ENCODE measurements around the gene NADK.
"Not testable (repeated sequence)": the region's sequence is repeated elsewhere in the genome, so short reads cannot be mapped to it uniquely, and the experiment has no call there.

The NADK gene

DNA sequence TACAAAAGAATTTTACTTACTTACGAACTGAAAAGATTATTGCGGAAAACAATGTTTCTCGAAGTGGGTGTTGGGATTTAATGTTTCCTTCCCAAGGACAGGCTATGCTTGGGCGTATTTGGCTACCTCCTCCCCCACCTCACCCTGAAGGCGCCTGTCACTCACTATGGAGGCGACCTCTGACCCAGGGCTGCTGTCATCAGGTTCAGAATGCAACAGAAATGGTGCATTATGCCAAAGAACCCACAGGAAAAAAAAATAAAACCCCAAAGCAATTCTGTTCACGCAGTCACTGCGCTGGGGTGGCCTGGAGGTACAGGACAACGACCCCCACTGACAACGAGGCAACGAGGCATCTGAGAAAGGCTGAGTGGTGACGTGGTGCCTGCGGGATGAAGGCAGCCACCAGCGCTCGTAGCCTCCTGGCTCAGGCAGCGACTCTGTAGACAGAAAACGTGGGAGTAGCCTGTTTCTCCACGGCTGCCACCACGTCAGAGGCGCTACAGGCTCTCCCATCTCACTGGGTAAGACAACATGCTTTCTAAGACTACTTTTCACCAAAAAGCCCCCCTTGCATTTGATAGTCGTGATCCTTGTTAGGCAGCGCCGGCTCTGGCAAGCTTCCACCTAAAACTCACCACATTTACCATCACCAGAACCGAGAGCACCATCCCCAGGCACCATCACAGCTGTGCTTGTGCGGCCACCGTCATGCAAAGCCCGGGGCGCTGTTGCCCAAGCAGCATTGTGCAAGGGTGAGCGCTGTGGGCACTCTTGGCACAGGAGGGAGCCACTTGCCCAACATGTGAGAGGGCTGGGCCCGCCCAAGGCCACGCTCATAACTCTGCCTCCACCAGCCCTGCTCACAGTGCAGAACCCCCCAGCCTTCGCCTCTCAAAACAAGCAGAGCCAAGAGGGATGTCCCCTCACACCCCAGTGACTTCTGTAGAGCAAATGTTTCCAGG is 14.3 kb downstream of the NADK start:
- DNase-seq: no peak

DNA sequence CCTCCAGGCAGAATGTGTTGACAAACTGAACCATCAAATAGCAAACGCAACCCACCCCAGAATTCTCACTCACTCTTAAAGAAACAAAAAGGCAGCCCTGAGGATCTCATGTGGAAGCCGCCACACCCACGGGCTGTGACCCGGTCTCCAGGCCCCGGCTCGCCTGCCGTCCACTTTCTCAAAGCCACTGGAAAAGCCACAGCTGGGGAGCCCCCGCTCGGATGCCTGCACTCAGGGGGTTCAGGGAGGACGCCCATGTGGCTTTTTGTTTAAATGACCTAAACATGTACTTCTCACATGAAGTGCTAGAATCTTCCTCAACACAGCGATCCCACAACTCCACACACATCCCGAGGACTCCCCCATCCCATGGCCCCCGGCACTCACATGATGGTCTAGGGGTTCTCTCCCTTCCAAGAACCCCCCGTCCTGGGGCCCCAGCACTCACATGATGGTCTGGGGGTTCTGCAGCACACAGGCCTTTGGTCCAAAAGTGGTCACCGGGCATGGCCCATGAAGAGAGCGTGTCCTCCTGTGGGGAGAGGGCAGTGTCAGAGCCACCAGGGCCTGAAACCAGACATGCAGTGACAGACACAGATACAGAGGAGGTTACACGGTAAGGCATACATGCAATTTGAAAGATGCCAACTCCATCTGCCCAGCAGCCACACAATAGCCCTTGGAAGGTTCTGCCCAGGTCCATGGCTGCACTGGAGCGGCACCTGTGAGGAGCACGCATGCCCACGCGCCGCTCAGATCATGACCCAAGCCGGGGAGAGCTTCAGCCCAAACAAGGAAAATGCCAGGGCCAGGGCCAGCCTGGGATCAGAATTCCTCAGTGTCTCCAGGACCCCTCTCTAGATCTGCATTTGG is 16.5 kb downstream of the NADK start:
- no peak for DNase-seq

DNA sequence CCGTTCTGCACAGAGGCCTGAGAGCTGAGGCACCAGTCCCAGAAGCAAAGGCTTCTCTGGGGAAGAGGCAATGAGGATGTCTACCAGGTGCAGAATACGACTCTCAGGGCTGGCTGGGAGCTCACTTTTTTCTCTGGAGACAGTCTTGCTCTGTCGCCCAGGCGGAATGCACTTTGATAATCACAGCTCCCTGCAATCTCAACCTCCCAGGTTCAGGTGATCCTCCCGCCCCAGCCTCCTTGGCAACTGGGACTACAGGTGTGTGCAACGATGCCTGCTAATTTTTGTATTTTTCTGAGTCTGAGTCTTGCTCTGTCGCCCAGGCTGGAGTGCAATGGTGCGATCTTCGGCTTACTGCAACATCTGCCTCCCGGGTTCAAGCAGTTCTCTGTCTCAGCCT is 17.6 kb downstream of the NADK start:
- DNase-seq: no peak

DNA sequence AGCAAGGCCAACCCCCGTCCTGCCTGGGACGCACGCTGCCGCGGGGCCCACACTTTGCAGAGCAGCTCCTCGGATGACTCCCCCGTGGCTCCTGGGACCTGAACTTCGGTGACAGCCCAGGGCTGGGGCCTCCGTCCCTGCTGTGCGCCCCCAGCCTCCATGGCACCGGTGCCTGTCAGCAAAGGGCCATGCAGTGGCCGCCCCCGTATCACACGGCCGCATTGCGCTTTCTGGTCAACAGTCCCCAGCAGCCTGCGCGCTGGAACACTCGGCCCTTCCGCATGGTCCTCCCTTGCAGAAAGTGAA is 18.0 kb downstream of the NADK start:
- no peak for DNase-seq

DNA sequence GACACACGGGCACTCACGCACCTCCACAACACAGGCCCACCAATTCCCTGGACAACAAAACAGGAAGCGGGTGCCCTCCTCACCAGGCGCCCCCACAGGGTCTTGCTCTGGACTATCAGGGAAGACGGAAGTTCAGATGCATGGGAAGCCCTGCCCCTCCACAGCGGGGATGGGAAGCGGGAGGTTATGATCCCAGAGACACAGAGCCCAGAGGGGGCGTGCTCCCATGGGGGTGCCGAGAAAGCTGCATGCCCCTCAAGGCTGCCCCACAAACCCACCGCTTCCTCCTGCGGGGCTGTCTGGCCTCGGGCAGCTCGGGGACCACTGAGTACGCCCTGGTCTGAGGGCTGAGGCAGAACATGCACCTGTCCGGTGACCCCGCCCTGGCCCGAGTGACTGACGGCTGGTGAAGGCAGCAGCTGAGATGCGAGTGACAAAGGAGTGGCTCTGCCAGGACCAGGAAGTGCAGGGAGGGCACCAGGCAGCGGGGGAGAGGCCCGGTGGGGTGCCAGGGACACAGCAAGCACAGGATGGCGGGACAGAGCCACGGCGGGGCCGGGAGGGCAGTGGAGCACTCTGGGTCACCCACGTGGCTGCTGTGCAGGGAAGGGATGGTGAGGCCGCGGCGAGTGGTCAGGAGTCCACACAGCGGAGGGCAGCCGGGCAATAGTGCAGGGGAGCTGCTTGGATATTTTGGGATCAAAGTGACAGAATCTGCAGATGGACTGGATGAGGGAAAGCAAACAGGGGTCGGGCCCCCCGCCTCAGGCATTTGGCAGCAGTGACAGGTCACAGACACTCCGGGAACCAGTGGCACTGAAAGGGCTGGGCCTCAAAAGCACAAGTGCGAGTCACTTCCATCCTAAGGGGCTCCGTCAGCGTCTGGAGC is 18.6 kb downstream of the NADK start:
- no peak for DNase-seq

DNA sequence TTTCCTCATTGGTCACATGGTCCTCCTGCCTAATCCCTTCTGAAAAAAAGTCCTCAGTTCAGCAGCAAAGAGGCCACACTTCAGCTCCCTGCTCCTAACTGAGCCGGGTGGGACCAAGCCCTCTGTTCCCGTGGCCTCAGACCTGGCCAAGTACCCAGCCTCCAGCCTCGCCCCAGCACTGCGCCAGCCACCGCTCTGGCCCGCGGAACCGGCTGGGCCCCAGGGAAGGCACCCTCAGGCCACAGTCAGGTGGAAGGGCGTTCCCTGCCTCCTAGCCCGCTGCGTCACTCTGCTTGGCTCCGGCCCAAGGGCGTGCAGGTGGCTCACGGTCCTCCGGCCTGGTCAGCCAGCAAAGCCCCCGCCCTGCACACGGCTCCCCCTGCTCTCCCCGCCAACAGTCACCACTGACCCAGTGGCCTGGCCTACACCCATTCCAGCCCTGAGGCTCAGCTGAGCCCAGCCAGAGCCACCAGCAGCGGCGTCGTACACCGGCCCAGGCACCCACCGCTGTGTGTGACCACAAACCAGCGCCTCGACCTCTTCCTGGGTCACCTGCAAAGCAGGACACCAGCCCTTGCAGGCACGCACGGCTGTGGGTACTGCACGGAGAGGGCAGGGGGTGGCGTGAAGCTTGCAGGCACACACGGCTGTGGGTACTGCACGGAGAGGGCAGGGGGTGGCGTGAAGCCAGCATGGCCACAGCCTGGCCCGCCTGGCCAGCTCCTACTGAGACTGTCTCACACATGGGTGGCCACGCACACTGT is 19.4 kb downstream of the NADK start:
- DNase-seq: no peak

DNA sequence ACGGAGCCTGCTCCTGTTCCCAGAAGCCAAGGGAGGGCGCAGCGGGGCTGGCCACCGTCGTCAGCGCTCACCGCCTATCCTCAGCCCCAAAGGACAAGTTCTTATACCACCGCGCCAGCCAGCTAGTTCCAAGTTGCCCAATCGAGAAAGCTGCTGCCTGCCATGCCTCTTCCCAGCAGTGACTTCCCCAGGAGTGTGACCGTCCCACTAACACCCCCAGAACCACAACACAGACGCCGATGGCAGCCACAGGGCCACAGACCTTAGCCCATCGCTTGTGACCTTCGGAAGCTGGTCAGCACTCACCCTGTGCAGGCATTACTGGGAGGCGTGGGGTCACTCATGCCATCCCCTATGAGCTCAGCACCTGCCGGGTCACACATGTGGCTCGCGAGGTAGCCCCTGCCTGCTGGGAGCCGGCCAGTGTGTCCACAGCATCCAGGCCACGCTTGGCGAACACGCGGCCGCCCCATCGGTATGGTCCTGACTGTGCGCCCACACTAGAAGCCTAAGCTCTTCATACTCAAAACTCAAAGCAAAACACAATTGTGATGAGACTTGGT is 20.1 kb downstream of the NADK start:
- no peak for DNase-seq

DNA sequence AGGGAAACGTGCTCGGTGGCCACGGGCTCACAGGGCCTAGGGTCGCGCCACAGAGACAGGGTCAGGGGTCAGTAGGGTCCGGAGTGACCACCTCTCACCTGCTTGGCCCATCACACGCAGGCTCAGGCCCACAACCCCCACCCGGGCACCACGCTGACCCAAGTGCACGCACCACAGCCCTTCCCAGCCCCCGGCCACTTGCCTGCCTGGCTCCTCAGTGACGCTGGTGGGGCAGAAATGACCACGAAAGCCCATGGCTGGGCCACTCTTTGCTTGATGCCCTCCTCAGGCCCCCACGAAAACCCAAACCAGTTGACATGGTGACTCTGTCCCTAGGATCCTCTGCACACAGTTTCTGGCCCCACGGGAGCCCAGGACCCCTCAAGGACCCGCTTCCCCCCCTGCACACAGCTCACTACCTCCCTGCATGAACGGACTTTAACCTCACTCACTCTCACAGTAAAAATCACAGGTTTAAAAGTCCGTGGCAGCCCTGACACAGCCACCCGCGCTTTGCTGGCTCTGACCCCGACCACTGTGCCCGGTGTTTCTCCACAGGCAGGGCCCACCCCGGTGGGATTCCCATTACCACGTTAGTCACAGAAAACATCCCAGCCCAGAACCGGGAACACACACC is 20.7 kb downstream of the NADK start:
- no peak for DNase-seq

DNA sequence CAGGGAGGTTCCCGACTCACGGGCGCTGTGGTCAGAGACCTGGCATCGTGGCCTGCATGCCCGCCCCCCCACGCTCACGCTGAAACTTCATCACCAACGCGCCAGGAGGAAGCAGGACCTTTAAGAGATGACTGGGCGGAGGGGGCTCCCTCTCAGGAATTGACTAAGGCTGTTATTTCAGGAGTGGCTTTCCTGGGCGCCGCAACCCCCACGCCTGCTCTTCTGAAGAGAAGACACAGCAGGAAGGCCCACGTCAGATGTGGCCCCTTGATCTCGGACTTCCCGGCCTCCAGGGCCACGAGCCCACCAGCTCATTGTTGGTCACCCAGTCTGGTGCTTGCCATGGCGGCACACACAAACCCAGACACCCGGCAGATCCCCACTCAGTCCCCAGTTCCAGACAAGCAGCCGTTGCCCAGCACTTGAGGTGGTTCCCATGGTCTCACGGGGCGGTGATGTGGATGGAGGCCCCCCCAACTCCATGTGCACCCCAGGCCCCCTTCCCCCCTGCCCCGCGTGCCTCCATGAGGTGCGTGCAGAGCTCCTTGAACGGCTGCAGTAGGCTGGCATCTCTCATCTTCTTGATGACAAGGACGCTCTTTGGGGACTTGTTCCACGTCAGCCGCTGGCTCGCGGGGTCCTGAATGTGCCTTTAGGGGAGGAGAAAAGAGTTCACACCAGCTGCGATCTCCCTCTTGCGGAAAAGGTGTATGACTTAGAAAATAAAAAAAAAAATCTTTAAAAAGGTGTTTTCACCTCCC is 21.4 kb downstream of the NADK start:
- no peak for DNase-seq

DNA sequence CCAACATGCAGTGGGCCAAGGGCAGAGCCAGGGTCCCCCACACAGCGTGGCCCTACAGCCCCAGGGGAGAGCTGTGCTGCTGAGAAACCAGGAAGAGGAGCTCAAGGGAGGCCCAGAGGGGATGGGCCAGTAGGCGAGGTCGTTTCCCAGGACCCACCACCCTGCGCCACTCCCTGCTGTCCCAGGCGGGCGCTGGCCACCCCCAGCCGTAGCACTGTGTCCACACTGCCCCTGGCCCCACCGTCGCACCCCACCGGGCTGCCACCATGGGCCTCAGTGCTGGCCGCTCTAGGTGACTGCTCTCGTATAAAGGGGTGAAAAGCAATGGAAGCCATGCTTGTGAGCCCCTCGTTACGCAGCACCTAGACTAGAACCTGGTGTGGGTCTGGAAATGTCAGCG is 22.4 kb downstream of the NADK start:
- no peak for DNase-seq

DNA sequence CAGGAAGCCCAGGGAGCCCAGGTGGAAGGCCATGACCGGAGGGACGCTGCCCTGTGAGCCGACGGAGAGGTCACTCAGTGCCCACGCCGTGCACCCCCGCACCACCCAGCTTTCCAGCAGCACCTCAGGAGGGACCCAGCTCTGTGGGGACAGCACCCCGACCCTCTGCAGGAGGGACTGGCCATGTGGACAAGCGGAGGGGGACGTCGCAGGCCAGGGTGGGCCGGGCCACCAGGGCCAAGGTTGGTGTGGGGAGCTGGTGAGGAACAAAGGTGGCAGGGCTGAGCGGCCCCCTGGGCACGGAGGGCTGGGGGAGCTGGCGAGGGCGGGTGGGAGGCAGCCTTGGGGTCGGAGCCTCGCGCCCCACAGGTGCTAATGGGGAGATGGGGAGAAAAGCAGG is 22.8 kb downstream of the NADK start:
- DNase-seq: no peak

DNA sequence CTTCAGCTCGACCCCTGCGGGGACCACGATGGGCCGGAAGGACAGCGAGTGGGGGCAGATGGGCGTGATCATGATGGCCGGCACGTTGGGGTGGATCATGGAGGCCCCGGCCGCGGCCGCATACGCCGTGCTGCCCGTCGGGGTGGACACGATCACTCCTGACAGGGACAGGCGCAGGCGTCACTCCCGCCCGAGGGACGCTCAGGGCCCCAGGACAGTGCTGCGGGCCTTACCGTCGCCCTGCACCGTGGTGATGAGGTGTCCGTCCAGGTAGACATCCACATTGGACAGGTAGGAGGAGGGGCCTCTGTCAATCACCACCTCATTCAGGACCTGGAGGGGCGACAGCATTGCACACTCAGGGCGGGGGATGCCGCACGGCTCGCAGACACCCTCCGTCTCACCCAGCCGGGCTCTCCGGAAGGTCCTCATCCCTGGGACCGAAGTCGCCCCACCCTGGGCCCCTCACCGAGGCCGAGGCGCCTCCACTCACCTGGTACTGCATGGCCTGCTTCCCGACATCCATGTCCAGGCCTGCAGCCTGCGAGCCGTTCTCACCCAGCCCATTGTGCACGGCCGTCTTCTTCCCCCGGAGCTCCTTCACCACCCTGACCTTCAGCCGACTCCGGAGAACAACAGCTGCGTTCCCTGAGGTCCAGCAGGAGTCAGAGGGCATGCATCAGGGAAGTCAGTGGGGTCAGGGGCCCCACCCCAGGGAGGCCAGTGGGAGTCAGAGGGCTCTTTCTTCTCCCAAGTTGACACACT is 24.0 kb downstream of the NADK start:
- no peak for DNase-seq

DNA sequence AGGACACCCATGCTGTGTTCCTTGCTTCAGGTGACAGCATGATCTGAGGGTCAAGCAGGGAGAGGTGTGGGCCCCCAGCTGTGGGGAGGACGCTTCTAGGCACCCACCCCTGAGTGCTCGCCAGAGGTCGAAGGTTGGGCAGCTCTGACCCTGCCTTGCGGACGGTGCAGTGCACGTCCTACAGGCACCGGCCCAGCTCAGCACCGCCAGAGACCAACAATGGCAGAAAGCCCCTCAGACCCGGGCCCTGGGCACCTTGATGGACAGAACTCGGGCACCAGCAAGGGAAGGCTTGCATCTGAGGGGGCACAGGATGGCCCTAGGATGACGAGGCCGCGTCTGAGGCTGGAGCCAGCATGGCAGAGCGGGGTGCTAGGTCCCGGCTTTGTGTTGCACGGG is 24.7 kb downstream of the NADK start:
- no peak for DNase-seq

DNA sequence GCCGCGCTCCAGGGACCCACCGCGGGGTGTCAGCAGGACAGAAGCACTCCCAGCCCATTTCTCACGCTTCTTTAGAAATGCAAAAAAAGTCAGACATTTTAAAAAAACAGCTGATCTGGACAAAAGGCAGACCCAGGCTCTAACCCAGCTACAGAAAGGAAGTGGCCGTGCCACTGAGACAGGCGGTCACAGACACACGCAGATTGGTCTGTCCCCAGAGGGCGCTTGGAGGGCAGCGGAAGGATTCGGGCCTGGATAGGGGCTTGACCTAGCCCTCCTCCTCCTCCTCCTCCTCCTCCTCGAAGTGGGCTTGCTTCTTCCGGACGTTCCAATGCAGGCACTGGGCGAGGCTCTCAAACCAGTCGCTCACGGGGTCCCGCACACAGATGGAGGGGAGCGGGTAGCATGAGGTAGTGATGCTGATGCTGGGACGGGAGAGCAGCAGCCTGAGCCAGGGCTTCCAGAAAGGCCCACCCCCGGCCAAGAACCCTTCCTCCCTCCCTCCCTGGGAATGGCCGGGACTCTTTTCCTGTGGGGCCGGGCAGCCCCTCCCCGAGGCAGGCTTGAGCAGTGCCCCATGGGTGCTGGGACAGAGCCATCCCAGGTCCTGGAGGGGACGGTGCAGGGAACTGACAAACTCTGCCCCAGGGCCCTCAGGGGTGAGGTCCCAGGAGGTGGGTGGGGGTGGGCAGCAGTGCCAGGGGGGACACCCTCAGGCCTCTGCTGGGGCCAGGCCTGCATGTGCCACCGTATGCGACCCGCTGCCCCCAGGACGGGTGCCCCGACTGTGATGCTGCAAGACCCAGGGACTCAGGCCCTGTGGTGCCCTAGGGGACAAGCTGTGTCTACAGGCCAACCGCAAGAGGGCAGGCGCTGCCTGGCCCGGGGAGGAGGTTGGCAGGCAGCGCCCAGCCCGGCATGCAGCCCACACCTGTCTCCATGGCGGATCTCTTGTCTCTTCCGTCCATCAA is 25.3 kb downstream of the NADK start:
- no peak for DNase-seq

DNA sequence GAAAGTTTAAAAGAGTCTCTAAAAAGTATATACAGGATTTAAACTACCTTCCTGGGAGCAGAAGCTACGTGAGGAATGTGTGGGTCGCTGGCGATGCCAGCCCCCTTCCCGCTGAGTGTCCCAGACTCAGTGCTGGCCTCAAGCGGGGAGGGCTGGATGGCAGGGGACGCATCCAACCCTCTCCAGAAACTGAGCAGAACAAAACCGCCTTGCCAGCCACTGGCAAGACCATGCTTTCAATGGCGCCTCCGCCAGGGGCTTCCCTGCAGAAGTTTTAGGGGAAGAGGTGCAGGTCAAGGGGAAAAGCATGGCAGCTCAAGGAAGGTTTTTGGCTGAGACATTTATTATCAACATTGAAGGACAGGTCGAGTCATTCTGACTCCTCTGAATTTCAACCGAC is 26.1 kb downstream of the NADK start:
- DNase-seq: no peak

DNA sequence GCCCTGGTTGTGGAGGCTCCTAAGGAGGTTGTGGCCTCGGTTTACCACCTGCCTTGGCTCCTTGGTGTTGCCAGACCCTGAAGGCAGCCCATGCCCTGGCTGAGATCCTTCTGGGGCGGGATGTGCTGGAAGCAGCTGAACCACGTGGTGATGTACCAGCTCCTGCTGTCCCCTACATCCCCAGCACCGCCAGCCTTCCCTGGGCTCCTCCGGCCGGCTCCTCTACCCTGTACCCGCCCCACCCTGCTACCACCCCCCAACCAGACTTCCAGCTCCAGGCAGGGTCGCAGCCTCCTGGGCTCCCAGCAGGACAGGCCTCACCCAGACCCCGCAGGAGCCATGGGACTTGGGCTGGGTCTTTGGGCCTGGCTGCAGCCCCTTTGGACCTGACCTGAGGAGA is 28.3 kb downstream of the NADK start:
- not testable (repeated sequence) for DNase-seq

DNA sequence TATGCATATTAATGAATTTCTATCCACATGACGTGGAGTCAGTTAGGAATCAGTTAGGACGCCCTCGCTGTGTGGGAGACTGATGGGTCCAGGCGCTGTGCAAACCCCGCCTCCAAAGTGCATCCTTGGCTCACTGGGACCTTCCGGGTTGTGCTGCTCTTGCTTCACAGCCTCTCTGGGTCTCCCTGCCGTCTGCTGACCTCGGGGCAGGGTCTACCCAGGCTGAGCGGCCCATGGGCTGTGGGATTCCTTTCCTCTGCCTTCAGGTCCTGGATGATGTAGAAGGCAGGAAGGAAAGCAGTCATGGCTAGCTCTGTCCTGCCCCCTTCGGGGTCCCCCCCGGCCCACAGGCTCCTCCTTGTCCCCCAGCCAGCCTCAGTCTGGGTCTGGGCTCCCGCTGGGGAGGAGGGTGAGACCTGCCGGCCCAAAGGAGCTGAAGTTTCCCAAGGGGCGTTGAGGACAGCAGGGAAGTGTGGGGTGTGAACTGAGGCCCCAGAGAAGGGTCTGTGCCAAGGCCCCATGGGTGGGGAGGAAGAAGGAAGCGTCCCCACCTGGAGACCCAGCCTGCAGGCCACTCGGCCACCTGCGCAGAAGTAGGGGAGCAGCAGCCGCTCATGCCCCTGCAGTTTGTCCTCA is 29.5 kb downstream of the NADK start:
- no peak for DNase-seq

DNA sequence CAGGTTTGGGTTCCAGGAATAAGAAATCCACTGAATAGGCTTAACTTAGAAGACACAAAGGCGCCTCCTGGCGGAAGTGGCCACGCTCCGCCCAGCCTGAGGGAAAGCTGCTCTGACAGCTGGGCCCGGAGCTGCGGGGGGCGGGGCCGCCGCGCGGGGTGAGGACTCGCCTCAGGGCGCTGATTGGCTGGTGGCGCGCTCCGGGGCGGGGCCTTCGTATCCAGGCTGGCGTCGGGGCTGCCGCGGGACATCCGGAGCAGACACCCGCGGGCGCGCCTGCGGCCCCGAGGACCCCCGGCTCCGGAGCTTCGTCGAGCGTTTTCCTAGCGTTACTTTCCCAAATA is 31.7 kb downstream of the NADK start:
- not testable (repeated sequence) for DNase-seq

Measured in activated CD4-positive, alpha-beta T cell treated with anti-CD3 and anti-CD28 coated beads for 1 hour (primary cell).